SKM-1 (cell line): Measurements from ENCODE around the gene DENND1A.
A peak's percentile ranks its signal among the peaks of the same experiment; 100 is the strongest.

Source experiments
- DNase-seq: peaks from one replicate; lab custom pipeline; 2025; ENCODE audit not compliant: unreplicated experiment; lab: John Stamatoyannopoulos, UW

DENND1A gene

DNA sequence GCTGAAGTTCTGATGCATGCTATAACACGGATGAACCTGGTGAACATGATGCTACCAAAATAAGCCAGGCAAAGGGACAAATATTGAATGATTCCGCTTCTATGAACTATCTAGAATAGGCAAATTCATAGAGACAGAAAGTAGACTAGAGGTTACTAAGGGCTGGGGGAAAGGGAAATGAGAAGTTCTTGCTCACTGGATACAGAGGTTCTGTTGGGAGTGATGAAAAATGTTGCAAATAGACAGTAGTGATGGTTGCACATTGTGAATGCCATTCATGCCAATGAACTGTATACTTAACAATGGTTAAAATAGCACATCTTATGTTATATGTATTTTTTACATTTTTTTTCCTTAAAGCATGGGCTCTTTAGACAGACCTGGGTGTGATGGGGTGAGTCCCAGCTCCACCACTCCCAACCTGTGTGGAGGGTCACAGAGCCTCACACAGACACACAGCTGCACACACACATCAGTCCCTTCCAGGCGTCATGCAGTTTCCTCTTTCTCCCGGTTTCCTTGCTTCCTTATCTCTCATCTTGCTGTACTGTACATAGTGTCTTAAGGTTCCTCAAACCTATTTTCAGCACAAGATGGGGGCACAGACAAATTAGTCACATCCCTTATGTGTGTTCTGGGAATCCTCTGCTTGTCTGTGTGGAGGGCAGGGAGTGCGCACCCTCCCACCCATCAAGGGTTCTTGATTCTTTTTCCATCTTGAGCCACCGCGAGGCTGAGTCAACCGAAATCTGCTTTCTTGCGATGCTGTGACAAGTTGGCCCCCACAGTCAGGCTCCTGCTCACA is 381.0 kb downstream of the DENND1A start:
- peak; percentile 39 for DNase-seq

DNA sequence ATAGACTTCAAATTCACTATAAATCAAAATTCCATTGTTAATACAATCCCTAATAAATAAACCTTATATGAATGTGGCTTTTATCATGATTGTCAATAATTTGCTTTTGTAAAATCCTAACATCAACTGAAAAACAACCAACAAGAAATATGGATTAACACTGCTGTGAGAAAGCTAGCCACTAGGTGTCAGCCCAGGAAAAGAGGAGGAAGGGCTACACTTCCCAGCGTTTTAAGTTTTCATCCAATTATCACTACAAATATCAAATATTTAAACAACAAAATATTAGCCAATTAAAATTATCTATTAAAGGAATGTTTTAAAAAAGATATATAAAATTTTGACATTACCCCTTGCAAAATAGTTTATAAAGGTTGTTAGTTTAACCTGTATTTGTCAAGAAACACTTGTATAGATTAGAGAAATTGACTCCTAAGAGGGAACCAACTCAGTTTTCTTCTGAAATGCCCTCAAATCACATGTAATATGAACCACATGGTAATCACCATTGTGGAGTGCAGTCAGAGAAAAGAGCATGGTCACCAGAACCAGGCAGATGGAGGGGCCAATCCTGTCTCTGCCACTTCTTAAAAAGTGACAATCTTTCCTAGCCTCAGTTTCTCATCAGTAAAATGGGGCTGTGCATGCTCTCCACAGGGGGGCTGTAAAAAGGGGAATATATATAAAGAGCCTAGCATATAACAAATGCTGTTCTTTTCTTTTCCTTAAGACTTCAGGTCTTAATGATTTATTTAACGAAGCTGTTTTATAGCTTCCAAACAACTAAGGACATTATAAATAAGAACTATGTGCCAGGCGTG is 385.7 kb downstream of the DENND1A start:
- peak; percentile 25 for DNase-seq

DNA sequence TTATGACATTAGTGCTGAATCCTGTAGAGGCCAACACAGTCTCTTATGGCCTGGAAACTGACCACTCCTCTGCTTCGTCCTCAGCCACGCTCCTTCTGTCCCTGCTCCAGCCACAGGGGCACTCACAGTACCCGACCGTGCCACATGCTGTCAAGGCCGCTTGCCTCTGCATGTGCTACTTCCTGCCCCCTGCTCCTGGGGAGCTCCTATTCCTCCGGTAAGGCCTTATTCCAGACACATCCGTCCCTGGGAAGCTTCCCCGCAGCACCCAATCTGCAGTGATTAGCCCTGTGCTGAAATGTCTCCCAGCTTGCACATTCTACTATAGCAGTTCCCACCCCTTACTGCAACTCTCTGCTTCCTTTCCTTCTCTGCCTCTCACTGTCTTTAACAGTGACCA is 386.4 kb downstream of the DENND1A start:
- DNase-seq, result no peak

DNA sequence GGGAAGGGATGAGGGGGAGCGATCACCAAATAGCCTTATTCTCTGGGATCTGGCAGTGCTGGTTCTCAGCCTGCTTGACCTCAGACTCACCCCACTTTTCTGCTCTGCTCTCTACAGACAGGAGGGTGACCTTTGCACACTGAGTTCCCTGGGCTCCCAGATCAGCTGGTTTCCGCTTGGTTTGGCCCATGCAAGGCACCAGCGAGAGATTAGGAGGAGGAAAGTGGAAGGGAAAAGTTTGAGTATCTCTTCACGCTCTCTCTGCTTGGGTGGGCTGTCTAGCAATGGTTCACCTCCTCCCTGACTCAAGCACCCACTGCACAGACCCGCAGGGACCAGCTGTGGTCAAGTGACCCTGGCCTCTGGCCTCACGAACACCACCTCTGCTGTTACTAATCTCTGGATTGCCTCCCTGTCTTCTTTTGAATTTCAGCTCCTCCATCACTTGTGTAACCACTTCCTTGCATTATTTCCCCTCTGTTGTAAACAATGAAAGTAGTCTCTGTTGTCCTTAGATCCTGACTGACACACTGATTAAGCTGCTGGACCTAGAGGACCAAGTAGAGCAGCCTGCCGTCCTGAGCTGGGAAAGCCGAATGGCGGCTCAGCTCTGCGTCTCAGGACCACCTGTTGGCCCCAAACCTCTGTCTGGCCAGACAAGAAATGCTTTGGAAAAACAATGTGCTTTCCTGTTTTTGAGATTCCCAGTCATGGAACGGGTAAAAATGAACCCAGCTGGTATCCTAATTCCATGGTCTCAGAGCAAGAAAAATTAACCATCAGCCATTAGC is 387.3 kb downstream of the DENND1A start:
- no peak for DNase-seq

DNA sequence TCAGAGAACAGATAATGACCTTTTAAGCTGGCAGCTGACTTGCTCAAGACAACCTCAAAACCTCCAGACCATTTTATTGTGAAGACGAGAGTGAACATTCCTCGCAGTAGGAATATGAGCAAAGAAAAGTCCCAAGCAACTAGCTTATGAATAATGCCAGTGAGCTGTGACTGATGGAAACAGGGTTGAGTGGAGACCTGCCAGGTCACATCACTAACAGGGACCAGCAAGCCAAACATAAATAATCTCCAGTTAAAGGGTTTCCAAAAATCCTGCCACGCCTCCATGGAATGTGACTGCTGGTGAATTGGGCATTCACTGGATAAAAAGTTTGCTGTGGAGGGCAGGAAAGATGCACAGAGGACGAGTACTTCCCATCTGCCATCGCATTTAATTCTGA is 388.5 kb downstream of the DENND1A start:
- no peak for DNase-seq

DNA sequence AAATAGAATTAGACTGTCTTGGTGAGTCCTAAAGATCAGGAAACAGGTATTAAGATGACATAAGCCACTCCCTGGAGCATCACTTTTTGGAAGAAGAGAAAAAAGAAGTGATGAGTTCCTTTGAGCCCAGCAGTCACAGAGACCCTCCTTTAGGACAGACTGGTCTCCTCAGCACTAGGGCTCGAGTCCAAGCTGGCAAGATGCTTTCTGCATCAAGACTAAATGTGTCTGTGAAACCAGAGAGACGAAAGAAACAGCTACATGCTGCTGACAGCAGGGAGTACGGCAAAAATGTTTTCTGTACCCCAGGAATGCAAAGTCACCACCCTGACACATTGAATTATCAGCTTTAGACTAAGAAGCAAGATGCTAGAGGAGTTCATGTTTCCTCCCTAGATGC is 389.5 kb downstream of the DENND1A start:
- DNase-seq, result no peak

DNA sequence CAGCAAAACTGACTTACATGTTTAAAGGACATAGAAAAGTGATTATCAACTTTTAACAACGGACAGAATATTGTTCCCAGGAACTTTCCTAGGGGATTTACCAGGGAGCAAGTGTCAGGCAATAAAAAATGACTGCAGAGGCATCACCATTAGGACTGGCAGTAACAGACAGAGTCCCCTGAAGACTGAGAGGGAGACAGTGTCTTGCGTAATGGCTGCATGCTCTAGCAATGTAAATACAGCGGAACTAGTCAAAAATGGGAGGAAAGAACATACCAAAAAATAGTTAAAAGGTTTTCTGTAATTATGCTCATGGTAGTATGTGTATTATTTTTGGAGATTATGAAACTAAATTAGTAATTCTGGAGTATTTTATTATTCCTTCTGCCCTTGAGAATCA is 392.1 kb downstream of the DENND1A start:
- no peak for DNase-seq

DNA sequence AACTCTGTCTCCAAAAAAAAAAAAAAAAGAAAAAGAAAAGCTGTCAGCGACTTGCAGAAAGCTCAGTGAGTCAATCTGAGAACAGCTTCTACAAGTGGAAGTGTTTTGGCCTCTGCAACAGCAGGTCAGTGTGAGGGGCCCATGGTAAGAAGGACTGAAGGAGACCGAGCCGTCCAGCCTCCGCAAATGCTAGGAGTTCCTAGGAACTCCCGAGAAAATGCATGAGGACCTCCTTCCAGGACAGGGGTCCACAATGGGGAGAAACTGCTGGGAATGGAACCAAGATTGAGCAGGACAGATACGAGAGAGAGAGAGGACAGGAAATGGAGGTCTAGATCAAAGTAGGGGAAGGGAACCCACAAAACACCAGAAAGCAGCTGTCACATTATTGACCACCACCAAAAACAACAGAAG is 393.5 kb downstream of the DENND1A start:
- no peak for DNase-seq

DNA sequence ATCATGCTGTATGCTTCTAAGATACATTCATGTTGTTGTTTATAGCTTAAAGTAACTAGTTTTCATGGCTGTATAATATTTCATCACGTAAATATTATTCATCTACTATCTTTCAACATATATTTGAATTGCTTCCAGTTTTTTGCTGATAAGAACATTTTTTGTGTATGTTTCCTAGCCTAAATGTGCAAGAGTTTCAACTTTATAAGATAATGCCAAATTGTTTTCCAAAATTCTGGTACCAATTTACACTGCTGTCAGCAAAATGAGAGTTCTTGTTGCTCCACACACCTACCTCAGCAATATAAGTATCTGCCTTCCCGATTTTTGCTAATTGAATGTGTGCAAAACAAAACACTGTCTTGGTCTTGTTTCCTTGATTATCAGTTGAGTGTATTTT is 395.6 kb downstream of the DENND1A start:
- DNase-seq, result no peak

DNA sequence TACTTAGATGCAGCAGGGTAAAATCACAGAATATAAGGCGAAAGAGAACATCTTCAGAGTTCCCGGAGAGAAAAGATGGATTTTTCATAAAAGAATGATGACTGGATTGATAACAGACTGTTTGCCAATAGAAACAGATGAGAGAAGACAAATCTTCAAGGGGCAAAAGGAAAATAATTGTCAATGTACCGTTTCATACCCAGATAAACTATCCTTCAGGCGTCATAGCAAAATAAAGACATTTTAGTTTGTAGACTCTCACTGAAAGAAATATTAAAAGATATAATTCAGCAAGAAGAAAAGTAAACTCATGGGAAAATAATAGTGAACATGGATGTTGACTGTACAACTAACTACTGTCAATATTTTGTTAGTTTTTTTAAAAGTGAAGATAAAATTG is 399.7 kb downstream of the DENND1A start:
- DNase-seq, result no peak

DNA sequence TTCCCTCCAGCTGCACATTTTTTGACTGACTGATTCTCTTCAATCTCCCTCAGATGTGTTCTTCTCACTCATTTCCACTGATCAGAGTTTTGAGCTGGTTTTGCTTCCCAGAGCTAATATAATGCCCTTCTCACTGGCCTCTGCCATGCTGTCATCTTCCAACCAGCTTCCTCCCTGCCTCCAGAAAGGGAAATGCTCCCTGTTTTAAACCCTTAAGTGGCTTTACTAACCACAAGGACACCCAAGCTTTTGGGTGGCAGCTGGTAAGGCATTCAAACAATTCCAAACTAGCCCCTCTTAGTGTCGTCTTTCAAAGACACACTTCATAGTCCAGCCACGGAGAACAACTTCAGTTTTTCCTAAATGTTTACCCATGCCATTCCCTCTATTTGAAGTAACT is 401.4 kb downstream of the DENND1A start:
- no peak for DNase-seq

DNA sequence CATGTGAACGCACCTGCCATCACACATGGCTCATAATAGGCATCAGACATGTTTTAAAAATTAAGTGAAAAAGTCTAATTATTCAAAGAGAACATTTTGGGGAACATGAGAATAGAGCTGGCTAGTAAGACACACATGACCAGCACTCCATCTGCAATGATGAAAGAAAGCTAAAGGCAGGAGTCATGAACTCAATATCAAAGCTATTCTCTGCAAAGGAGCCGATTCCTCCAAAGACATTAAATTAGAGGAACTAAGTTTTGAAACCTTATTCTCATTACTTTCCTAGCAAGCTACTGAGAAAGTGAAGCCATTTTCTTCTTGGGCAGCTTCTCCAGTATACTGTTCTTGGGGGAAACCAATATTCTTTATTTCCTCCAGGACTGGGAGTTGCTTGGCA is 401.9 kb downstream of the DENND1A start:
- DNase-seq, result no peak

DNA sequence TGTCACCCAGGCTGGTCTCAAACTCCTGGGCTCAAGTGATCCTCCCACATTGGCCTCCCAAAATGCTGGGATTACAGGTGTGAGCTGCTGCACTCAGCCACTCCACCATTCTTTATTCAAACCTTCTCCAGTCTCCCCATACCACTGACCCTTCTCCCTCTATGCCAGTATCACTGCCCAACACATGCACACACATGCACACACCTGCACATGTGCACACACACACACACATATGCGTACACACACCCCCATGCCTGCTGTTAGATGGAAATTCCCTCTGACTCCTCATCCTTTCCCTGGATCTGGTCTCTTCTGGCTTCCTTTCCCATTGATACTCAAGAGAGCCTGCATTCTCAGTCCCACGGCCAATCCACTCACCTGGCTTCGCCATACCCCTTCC is 404.0 kb downstream of the DENND1A start:
- no peak for DNase-seq

DNA sequence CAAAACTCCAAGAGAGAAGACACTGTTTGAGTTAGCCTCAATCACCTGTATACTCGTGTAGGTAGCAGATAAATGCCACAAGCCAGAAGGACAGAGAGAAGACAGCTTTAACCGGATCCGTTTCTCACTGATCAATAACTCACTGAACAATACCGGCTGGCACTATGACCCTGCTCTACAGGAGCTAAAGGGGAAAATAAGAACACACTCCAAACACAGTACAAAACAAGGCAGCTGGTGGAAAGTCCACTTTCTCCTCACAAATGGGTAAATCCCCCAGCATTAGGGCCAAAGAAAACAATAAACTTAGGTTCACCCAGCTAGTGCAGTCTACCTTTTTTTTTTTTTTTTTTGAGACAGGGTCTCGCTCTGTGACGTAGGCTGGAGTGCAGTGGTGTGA is 404.5 kb downstream of the DENND1A start:
- no peak for DNase-seq

DNA sequence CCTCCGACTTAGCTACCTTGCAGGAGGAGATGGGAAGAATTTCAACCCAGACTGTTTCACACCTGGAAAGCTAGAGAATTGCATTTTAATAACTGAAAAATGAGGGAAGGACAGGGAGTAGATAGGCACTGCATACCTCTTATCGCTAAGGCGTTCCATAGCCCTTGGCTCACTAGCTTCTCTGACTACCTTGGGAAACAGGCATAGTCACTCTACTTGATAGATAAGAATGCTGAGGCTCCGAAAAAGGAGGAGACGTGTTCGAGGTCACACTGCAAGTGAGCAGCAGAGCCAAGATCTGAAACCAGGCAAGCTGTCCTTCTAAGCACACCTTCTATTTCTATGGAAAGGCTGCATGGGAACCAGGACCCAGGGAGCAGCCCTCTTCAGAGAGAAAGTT is 405.1 kb downstream of the DENND1A start:
- no peak for DNase-seq

DNA sequence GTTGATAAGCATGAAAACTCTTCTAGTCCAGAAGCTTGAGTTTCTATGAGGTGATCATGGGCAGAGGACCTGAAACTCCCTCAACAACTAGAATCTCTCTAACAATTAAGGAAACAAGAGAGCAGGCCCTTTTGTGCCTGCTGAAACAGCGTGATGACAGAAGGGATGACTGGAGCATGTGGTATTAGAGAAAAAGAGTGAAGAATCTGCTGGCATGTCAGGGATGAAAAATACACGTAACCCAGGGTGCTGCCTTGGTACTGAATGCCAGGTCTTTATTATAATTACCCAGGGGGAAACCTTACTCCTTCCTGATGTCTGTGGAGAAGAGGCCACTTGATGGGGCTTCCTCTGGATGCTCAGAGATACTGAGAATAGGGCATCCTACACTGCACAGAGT is 406.1 kb downstream of the DENND1A start:
- DNase-seq, result no peak

DNA sequence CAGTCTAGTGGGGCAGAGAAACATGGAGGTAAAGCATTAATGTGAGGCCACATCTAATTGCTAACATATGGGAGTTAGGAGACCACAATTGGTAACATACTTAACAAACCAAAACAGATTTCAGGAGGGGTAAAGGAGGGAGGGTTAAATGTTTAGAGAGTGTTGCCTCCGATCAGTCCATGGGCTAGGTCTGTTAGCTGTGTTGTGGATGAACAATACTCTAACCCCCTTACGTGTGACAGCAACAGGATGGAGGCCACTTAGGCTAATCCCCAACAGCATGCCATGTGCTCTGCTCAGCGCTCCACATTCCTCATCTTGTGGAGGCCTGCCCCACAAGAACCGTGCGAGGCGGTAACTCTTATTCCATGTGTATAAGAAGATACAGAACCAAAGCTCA is 406.9 kb downstream of the DENND1A start:
- no peak for DNase-seq

DNA sequence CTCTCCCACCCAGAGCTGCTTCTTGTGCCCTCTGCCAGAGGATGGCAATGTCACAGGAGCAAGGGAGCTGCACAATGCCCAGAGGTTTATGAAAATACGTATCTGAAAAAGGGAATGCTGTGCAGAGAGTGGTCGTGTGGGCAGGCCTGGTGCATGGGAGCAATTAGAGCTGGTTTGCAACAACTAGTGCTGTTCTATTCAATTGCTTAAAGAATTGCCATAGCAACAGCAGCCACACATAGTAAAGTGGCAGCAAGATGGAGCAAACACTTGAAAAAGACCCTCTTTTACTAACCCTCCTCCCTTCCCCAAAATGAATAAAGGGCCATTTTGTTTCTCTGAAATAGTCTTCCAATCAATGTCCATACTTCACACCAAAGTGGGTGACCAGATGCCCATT is 407.7 kb downstream of the DENND1A start:
- DNase-seq, result no peak

DNA sequence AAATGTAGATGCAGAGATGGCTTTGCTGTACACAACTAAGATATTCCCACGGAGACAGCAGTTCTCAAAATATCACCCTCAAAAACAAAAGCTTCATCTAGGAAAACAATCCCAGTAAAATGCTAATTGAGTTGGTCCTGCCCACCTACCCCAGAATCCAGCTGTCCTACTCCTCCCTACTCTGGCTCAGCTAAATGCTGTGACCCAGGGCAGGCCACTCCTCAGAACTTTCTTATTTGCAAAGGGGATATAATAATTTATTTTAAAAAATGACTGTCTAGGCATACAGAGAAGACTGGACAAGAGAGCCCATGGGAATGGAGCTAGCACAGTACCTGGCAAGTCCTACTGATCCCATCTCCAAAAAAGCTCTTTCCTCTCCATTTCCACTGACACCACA is 411.6 kb downstream of the DENND1A start:
- DNase-seq, result no peak

DNA sequence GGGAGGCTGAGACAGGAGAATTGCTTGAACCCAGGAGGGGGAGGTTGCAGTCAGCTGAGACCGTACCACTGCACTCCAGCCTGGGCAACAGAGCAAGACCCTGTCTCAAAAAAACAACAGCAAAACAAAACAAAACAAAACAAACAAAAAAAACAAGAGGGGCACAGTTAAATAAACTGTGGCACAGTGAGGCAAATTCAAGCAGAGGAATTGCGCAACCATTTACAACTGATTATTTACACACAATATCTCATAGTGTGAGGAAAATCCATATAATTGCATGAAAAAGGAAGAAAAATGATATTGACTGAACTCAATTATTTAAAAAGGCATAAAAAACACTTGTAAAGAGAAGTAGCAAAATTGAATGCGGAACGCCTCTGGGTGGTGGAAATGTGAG is 412.4 kb downstream of the DENND1A start:
- no peak for DNase-seq

DNA sequence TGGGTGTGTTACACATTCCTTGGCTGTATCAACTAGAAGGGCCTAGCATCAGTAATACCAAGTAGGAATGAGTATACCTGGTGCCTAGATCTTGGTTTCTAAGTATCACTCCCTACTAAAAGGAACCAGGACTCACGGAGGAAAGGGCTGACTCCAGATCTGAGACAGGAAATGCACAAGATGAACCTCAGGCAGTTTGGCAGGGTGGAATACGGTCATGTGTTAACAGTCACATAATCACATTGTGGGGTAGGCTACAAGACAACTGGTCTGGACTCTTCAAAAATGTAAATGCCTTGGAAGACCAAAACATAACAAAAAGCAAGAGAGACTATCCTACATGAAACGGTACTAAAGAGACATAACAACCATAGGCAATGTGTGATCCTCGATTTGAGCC is 415.2 kb downstream of the DENND1A start:
- DNase-seq, result no peak

DNA sequence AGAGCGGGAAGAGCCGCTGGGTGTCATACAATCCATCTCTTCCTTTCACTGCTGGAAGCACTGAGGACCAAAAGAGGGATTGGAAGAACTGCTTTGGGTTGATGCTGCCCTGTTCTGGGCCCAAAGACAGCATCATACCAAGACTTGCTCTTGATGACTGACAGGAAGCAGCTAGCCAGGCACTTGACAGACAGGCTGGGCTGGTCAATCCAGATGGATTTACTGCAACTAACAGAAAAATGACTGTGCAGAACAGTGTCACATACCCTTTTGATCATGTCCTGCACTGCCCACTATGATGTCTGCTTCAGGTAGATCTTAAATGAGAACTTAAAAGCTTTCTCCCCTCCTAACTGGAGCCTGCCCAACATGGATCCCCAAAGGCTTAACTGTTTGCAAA is 416.4 kb downstream of the DENND1A start:
- no peak for DNase-seq
